Muscle layer of colon (tissue), 2 donors: ENCODE data around the gene KLK11.

Experiments used
- H3K27ac ChIP-seq: one replicate; pipeline ENCODE4 v1.7.0; 2013; ENCODE audit warnings: low read depth, mild to moderate bottlenecking, low read length, moderate library complexity
- H3K27me3 ChIP-seq, 2 donors: one replicate each; pipeline ENCODE4 v1.7.0; 2013; ENCODE audit warnings: low read length in 2 of 2, mild to moderate bottlenecking in 2 of 2; ENCODE audit not compliant: insufficient read depth in 2 of 2, control insufficient read depth in 1 of 2
- H3K36me3 ChIP-seq: one replicate; pipeline ENCODE4 v1.7.0; 2013; ENCODE audit warnings: mild to moderate bottlenecking, low read length; ENCODE audit not compliant: insufficient read depth
- H3K4me1 ChIP-seq: one replicate; pipeline ENCODE4 v1.7.0; 2013; ENCODE audit warnings: mild to moderate bottlenecking, low read length; ENCODE audit not compliant: insufficient read depth
- H3K4me3 ChIP-seq, 2 donors: one replicate each; pipeline ENCODE4 v1.7.0; 2013; ENCODE audit warnings: low read length in 2 of 2, low read depth in 1 of 2, mild to moderate bottlenecking in 1 of 2, moderate library complexity in 1 of 2
- H3K9ac ChIP-seq: one replicate; pipeline ENCODE4 v1.7.0; 2013; ENCODE audit warnings: low read length
- H3K9me3 ChIP-seq: one replicate; pipeline ENCODE4 v1.7.0; 2013; ENCODE audit warnings: mild to moderate bottlenecking, low read length
- donor health status: abdominal sarcoma.
- donor health status: Adenocarcinoma of cecum.

The KLK11 gene

DNA sequence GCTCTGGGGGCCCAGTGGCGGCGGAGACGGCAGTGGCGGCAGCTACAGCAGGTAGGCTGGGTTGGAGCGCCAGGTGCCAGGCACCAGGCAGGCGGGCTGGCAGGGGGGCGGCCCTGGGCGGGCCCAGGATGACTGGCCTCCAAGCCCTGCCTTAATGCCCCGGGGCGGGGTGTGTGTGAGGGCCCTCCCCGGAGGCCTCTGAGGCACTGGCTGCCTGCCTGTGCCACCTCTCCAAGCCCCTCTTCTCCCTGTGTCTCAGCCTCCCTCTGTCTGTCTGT, at the start of gene KLK11:
TSS of gene KLK11 (minus strand) at position 63 of the 278 bp plus-strand sequence. CDS start 985 bp downstream, outside the sequence.
- Histone ChIP-seq H3K27me3 (peaks cover 8 to 21% of the 10 kb centered on the region in 2 donors), H3K4me3 (no peak within 1 kb of the TSS), H3K4me1 (no peaks in the 10 kb centered on the region)

GRCh38 chr19:51075998-51076397, 49.6 kb upstream of the KLK11 start:
- H3K4me3 ChIP-seq: no peak overlapping the region
- H3K4me1 ChIP-seq: no peaks in the 10 kb centered on the region
- peaks cover 11% of the 10 kb centered on the region for H3K9me3 ChIP-seq
- H3K9ac ChIP-seq: no peak overlapping the region
- no peaks in the 10 kb centered on the region for H3K27me3 ChIP-seq
- no peaks in the 10 kb centered on the region for H3K36me3 ChIP-seq
- no peak overlapping the region for H3K27ac ChIP-seq

More for the DNA sequence above, at the start of gene KLK11:
- no peaks in the 10 kb centered on the region for H3K36me3 ChIP-seq
- no peaks in the 10 kb centered on the region for H3K9me3 ChIP-seq
- no peak within 1 kb of the TSS for H3K9ac ChIP-seq
- H3K27ac ChIP-seq: no peak within 1 kb of the TSS

DNA sequence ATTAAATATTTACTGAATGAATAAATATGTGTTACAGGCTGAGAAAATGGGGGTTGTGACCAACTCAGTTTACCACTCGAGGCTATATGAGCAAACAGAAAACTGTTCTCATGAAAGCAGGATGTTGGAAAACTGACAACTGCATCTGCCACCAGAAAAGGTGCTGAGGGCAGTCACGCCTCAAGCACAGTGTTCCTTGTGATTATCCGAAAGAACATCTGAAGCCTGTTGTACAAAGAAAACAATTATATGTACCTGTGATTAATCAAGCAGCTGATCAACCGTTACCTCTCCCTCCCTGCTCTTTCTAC, 44.6 kb upstream of the KLK11 start:
- Histone ChIP-seq H3K4me1 (no peaks in the 10 kb centered on the region), H3K36me3 (no peaks in the 10 kb centered on the region), H3K9ac (no peak overlapping the region), H3K27me3 (peaks cover 3 to 4% of the 10 kb centered on the region in 2 donors), H3K27ac (no peak overlapping the region), H3K9me3 (peaks cover 11% of the 10 kb centered on the region), H3K4me3 (no peak overlapping the region)

- Histone ChIP-seq H3K27ac (no peak overlapping the region), H3K4me1 (no peaks in the 10 kb centered on the region), H3K9me3 (peaks cover 11% of the 10 kb centered on the region), H3K9ac (no peak overlapping the region), H3K36me3 (no peaks in the 10 kb centered on the region), H3K27me3 (peaks cover 7 to 10% of the 10 kb centered on the region in 2 donors), H3K4me3 (no peak overlapping the region)
These were observed 44.1 kb upstream of the KLK11 start for GRCh38 chr19:51070334-51071094.

DNA sequence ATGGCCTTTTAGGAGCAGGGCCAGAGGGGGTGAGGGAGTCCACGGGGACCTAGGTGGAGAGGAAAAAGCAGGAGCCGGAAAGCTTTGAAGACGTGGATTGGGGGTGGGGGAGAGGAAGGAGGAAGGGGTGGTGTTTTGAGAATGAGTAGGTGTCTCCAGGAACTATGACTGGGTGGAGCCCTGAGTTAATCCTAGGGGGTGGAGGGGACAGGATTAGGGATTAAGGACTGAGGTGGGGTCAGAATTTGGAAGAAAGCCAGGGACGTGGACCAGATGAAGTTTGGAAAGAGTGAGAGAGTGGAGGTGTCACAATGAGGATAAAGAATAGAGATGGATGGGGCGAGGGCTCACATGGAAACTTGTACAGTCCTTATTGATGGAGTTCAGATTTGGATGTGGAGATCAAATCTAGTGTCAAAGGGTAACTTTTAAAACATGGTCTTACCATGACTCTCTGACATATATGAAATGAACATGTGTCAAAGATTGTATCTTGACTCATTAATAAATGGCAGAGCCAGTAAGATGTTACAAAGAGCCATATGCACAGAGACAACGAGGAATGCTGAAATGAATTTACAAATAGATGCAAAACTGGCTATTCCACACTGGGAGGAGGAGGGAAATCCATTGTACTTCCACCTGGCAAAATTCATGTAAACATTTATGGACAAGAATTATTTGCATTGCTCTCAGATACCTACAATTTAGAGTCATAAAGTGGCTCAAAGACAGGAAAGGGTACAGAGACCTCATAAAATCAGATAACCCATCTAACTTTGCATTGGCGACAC, 40.2 kb upstream of the KLK11 start:
- H3K4me3 ChIP-seq: no peak overlapping the region

GRCh38 chr19:51065221-51065960, 39.0 kb upstream of the KLK11 start:
- Histone ChIP-seq H3K9ac (no peak overlapping the region), H3K4me3 (no peak overlapping the region), H3K27ac (no peak overlapping the region), H3K27me3 (peaks cover 12 to 25% of the 10 kb centered on the region in 2 donors), H3K4me1 (no peaks in the 10 kb centered on the region), H3K36me3 (no peaks in the 10 kb centered on the region), H3K9me3 (no peaks in the 10 kb centered on the region)

More for the DNA sequence above, 40.2 kb upstream of the KLK11 start:
- Histone ChIP-seq H3K4me1 (no peaks in the 10 kb centered on the region), H3K36me3 (no peaks in the 10 kb centered on the region), H3K27ac (no peak overlapping the region), H3K9ac (no peak overlapping the region), H3K9me3 (no peaks in the 10 kb centered on the region), H3K27me3 (peaks cover 7 to 25% of the 10 kb centered on the region in 2 donors)

- Histone ChIP-seq H3K4me1 (no peaks in the 10 kb centered on the region), H3K4me3 (no peak within 1 kb of the TSS), H3K9ac (no peak within 1 kb of the TSS), H3K27me3 (peaks cover 12 to 25% of the 10 kb centered on the region in 2 donors), H3K36me3 (no peaks in the 10 kb centered on the region), H3K9me3 (no peaks in the 10 kb centered on the region), H3K27ac (no peak within 1 kb of the TSS)
These were observed 38.3 kb upstream of the KLK11 start, which contains the start of gene KLK13 for GRCh38 chr19:51064534-51065220. KLK13 (minus strand) TSS chr19:51065092; CDS start chr19:51065067, 25 bp downstream.

DNA sequence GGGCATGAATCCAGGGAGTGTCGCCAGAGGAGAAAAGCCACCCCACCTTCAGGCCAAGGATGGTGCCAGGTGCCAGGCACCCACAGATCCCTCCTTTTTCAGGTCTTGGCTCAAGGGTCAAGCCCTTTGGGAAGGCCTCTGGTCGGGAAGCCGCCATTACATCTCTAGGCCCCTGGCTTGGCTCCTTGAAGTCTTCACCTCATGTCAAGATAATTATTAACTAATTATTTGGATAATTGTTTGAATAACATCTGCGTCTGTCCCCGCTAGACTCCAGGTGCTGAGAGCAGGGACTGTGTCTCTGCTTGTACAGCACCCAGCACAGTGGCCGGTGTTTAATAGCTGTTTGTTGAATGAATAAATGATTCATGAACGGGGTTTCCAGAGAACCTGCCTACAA, 37.2 kb upstream of the KLK11 start:
- H3K9ac ChIP-seq: no peak overlapping the region
- no peaks in the 10 kb centered on the region for H3K4me1 ChIP-seq
- H3K9me3 ChIP-seq: no peaks in the 10 kb centered on the region
- no peak overlapping the region for H3K4me3 ChIP-seq
- H3K27ac ChIP-seq: no peak overlapping the region
- H3K36me3 ChIP-seq: no peaks in the 10 kb centered on the region
- peaks cover 12 to 25% of the 10 kb centered on the region in 2 donors for H3K27me3 ChIP-seq

- no peak overlapping the region for H3K27ac ChIP-seq
- H3K27me3 ChIP-seq: peaks cover 9 to 20% of the 10 kb centered on the region in 2 donors
- H3K4me3 ChIP-seq: no peak overlapping the region
- H3K9ac ChIP-seq: no peak overlapping the region
- no peaks in the 10 kb centered on the region for H3K9me3 ChIP-seq
- no peaks in the 10 kb centered on the region for H3K4me1 ChIP-seq
- no peaks in the 10 kb centered on the region for H3K36me3 ChIP-seq
These were observed 34.6 kb upstream of the KLK11 start for GRCh38 chr19:51060973-51061372.

- H3K27ac ChIP-seq: no peak overlapping the region
- H3K27me3 ChIP-seq: peaks cover 6 to 14% of the 10 kb centered on the region in 2 donors
- H3K9me3 ChIP-seq: no peaks in the 10 kb centered on the region
- H3K36me3 ChIP-seq: no peaks in the 10 kb centered on the region
- no peaks in the 10 kb centered on the region for H3K4me1 ChIP-seq
- no peak overlapping the region for H3K9ac ChIP-seq
- H3K4me3 ChIP-seq: no peak overlapping the region
These were observed 33.9 kb upstream of the KLK11 start for GRCh38 chr19:51060336-51060735.

DNA sequence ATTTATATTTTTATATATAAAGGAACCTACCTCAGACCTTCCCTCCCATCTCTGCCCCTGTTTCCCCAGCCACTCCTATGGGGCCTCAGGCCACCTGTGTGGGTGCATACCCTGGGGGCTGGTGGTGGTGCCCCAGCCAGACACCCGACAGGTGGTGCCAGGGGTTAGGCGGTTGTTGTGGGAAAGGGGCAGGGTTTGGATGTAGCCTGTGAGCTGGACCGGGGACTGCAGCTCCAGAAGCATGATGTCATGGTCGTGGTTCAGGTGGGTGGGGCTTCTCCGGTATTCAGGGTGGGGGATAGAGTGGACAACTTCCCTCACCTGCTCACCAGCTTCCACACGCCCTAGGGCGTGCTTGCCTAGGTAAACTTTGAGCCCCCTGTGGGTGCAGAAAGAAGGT, 33.3 kb upstream of the KLK11 start:
- peaks cover 6 to 13% of the 10 kb centered on the region in 2 donors for H3K27me3 ChIP-seq
- no peaks in the 10 kb centered on the region for H3K4me1 ChIP-seq
- no peak overlapping the region for H3K27ac ChIP-seq
- H3K9me3 ChIP-seq: no peaks in the 10 kb centered on the region
- H3K36me3 ChIP-seq: no peaks in the 10 kb centered on the region
- H3K4me3 ChIP-seq: no peak overlapping the region
- no peak overlapping the region for H3K9ac ChIP-seq
